GM12878 (cell line): ENCODE data around the gene KIDINS220. TPM values are rescaled to one million over a fixed set of nuclear protein-coding genes. Genes with fewer than 3 reads are reported as not detected.

ENCODE experiments used
- ATAC-seq: fragments of 200-7000 bp; cut with Tn5 transposase; 3 replicates; pipeline ENCODE4 v1.9.1; 2020; ENCODE audit warnings: mild to moderate bottlenecking, moderate library complexity
- BruUV-seq: library from RNA; stranded (reverse); fragments of 400-500 nt; replicated peaks from 2 replicates; lab custom pipeline; 2021; lab: Mats Ljungman, UMichigan
- CTCF ChIA-PET: fragments of 300-600 bp; sonication (Branson Sonifier 250); formaldehyde crosslinking; extraction: SDS; loops from one replicate; lab custom pipeline; 2021; ENCODE audit warnings: inconsistent platforms; lab: Yijun Ruan, JAX
- POLR2A ChIA-PET: fragments of 350-600 bp; formaldehyde crosslinking; extraction: SDS; loops from one replicate; lab custom pipeline; 2021; ENCODE audit warnings: inconsistent platforms; lab: Charles Lee
- RAD21 ChIA-PET: fragments of 300-600 bp; sonication (Branson Sonifier 250); formaldehyde crosslinking; loops from one replicate; lab custom pipeline; 2023; ENCODE audit warnings: antibody characterized with exemption; ENCODE audit not compliant: unreplicated experiment; lab: Charles Lee
- SMC1A ChIA-PET: fragments of 300-600 bp; sonication (Branson Sonifier 250); formaldehyde crosslinking; loops from one replicate; lab custom pipeline; 2023; ENCODE audit not compliant: unreplicated experiment, uncharacterized antibody; lab: Charles Lee
- DNase-seq: peaks from one replicate; pipeline ENCODE4 v3.0.0-alpha.2; 2011; ENCODE audit warnings: low read depth, low spot score
- FAIRE-seq: peaks from 3 replicates; lab custom pipeline; 2011; peaks lifted over from hg19 to GRCh38; lab: Jason Lieb, UNC
- H2AFZ ChIP-seq: 2 replicates; pipeline ENCODE4 v1.6.0; 2011; ENCODE audit warnings: low read depth, low read length, control low read depth; ENCODE audit not compliant: control insufficient read depth
- H3K27ac ChIP-seq: 2 replicates; pipeline ENCODE4 v1.5.1; 2011; ENCODE audit warnings: control low read depth; ENCODE audit not compliant: control insufficient read depth, insufficient read depth
- H3K27me3 ChIP-seq, 2 experiments: replicated peaks in 1 of 2; 2 replicates each; pipeline versions ENCODE4 v1.6.0 to v1.6.1; 2011; ENCODE audit warnings: low read length in 1 of 2; ENCODE audit not compliant: control insufficient read depth in 2 of 2, insufficient read depth in 2 of 2
- H3K36me3 ChIP-seq, 2 experiments: 2 replicates each; pipeline ENCODE4 v1.5.1; 2011; ENCODE audit warnings: low read length in 1 of 2; ENCODE audit not compliant: control insufficient read depth in 2 of 2, insufficient read depth in 2 of 2
- H3K4me1 ChIP-seq: 2 replicates; pipeline ENCODE4 v1.6.1; 2011; ENCODE audit warnings: mild to moderate bottlenecking, low read length, moderate library complexity, mixed read lengths; ENCODE audit not compliant: control insufficient read depth, insufficient read depth
- H3K4me2 ChIP-seq: 2 replicates; pipeline ENCODE4 v1.6.0; 2011; ENCODE audit warnings: control low read depth; ENCODE audit not compliant: control insufficient read depth, insufficient read depth
- H3K4me3 ChIP-seq: fragments of 200-600 bp; sonication (generic); 2 replicates; pipeline ENCODE4 v1.5.1; 2016
- H3K79me2 ChIP-seq: 2 replicates; pipeline ENCODE4 v1.6.0; 2011; ENCODE audit warnings: low read length; ENCODE audit not compliant: control insufficient read depth, insufficient read depth
- H3K9ac ChIP-seq: 2 replicates; pipeline ENCODE4 v1.8.0; 2011; ENCODE audit warnings: low read length, control low read depth, mixed read lengths; ENCODE audit not compliant: control insufficient read depth, insufficient read depth
- H3K9me3 ChIP-seq: replicated peaks from 3 replicates; pipeline ENCODE4 v1.5.1; 2011; ENCODE audit warnings: mild to moderate bottlenecking, low read length; ENCODE audit not compliant: control insufficient read depth, insufficient read depth
- H4K20me1 ChIP-seq: 2 replicates; pipeline ENCODE4 v1.6.0; 2011; ENCODE audit not compliant: control insufficient read depth, insufficient read depth
- FOXM1 ChIP-seq: IDR thresholded peaks from 2 replicates; pipeline ENCODE4 v1.6.1; 2012; ENCODE audit warnings: low read depth, mild to moderate bottlenecking, inconsistent platforms, low read length, moderate library complexity
- LARP7 ChIP-seq: fragments of 450-650 bp; IDR thresholded peaks from 2 replicates; pipeline ENCODE4 v1.6.1; 2017; ENCODE audit warnings: mild to moderate bottlenecking
- SMAD5 ChIP-seq: IDR thresholded peaks from 2 replicates; pipeline ENCODE4 v1.6.1; 2016; ENCODE audit warnings: antibody characterized with exemption, low read depth
- TCF12 ChIP-seq: IDR thresholded peaks from 2 replicates; pipeline ENCODE4 v1.6.1; 2011; ENCODE audit warnings: low read depth, mild to moderate bottlenecking, low read length
- WGBS: methylation state at CpG from one replicate; pipeline ENCODE4 v1.1.6; 2016; ENCODE audit warnings: low lambda C conversion rate; ENCODE audit not compliant: insufficient replicate concordance, insufficient coverage; ENCODE audit errors: missing lambda C conversion rate; 5-methylcytosine and 5-hydroxymethylcytosine counted together
- in situ Hi-C: fragments of 300-500 bp; cut with MboI; formaldehyde crosslinking; loops from 9 replicates; pipeline ENCODE4 v1.14.3; 2018; ENCODE audit warnings: mixed read lengths
- intact Hi-C: fragments of 100-400 bp; cut with micrococcal nuclease; formaldehyde crosslinking; loops from one replicate; pipeline ENCODE4 v1.14.2; 2022; ENCODE audit not compliant: unreplicated experiment
- polyA plus RNA-seq, 11 experiments: library from polyadenylated mRNA; depleted of rRNA in 4 of 11; unstranded in 6 of 11; stranded (reverse) in 5 of 11; fragments of >200 nt; fragmentation: Nextera tagmentation in 4 of 11; fragmentation: Illumina TruSeq in 1 of 11; extraction: Ambion mirVana in 4 of 11; extraction: Trizol in 1 of 11; gene quantifications; 1 replicate in 1 of 11; 2 replicates in 10 of 11; pipeline versions ENCODE4 v1.2.1 to v1.2.3, GENCODE V29; 2011 to 2016; ENCODE audit warnings: inconsistent platforms in 2 of 11, missing spikeins in 2 of 11, low read depth in 1 of 11
- total RNA-seq, 4 experiments: library from RNA; depleted of rRNA in 3 of 4; stranded (reverse); fragments of >200 nt in 3 of 4; fragmentation: Illumina TruSeq in 1 of 4; extraction: Trizol in 1 of 4; gene quantifications; 2 replicates each; pipeline versions ENCODE4 v1.2.1 to v1.2.3, GENCODE V29; 2013 to 2021
- TF ChIP-seq, protein P1 (sequence below): fragments of 450-650 bp; IDR thresholded peaks from 2 replicates; pipeline ENCODE4 v1.6.1; 2018; ENCODE audit warnings: mild to moderate bottlenecking, low read depth, moderate library complexity; ENCODE audit not compliant: partially characterized antibody
- TF ChIP-seq, protein P2 (sequence below): fragments of 450-650 bp; formaldehyde crosslinking; IDR thresholded peaks from 2 replicates; pipeline ENCODE4 v1.4.0; 2020; ENCODE audit warnings: mild to moderate bottlenecking, moderate library complexity

Gene KIDINS220
- total and polyA plus RNA-seq, 10 of the 15 experiments (the other 5 are each of a cell fraction or from before 2014, with no cell fraction given), result 6.0 to 31.2 (median 16.0) TPM

GRCh38 chr2:8721410-8721809, 116.0 kb downstream of the KIDINS220 start:
- no peaks in the 10 kb centered on the region for H4K20me1 ChIP-seq
- ChIA-PET POLR2A (no interaction called here), RAD21 (no interaction called here), CTCF (no interaction called here), SMC1A (no interaction called here)
- TF ChIP-seq, protein P1, sequence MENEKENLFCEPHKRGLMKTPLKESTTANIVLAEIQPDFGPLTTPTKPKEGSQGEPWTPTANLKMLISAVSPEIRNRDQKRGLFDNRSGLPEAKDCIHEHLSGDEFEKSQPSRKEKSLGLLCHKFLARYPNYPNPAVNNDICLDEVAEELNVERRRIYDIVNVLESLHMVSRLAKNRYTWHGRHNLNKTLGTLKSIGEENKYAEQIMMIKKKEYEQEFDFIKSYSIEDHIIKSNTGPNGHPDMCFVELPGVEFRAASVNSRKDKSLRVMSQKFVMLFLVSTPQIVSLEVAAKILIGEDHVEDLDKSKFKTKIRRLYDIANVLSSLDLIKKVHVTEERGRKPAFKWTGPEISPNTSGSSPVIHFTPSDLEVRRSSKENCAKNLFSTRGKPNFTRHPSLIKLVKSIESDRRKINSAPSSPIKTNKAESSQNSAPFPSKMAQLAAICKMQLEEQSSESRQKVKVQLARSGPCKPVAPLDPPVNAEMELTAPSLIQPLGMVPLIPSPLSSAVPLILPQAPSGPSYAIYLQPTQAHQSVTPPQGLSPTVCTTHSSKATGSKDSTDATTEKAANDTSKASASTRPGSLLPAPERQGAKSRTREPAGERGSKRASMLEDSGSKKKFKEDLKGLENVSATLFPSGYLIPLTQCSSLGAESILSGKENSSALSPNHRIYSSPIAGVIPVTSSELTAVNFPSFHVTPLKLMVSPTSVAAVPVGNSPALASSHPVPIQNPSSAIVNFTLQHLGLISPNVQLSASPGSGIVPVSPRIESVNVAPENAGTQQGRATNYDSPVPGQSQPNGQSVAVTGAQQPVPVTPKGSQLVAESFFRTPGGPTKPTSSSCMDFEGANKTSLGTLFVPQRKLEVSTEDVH, result no peak
- TF ChIP-seq TCF12 (no peak), SMAD5 (no peak), FOXM1 (no peak), LARP7 (no peak)
- TF ChIP-seq, protein P2, sequence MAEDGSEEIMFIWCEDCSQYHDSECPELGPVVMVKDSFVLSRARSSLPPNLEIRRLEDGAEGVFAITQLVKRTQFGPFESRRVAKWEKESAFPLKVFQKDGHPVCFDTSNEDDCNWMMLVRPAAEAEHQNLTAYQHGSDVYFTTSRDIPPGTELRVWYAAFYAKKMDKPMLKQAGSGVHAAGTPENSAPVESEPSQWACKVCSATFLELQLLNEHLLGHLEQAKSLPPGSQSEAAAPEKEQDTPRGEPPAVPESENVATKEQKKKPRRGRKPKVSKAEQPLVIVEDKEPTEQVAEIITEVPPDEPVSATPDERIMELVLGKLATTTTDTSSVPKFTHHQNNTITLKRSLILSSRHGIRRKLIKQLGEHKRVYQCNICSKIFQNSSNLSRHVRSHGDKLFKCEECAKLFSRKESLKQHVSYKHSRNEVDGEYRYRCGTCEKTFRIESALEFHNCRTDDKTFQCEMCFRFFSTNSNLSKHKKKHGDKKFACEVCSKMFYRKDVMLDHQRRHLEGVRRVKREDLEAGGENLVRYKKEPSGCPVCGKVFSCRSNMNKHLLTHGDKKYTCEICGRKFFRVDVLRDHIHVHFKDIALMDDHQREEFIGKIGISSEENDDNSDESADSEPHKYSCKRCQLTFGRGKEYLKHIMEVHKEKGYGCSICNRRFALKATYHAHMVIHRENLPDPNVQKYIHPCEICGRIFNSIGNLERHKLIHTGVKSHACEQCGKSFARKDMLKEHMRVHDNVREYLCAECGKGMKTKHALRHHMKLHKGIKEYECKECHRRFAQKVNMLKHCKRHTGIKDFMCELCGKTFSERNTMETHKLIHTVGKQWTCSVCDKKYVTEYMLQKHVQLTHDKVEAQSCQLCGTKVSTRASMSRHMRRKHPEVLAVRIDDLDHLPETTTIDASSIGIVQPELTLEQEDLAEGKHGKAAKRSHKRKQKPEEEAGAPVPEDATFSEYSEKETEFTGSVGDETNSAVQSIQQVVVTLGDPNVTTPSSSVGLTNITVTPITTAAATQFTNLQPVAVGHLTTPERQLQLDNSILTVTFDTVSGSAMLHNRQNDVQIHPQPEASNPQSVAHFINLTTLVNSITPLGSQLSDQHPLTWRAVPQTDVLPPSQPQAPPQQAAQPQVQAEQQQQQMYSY (CRISPR knock-in tag), result no peak
- H3K4me2 ChIP-seq, result no peak overlapping the region
- no peaks in the 10 kb centered on the region for H3K4me1 ChIP-seq
- H3K27me3 ChIP-seq, result no peaks in the 10 kb centered on the region
- no peaks in the 10 kb centered on the region for H3K79me2 ChIP-seq
- no peak for ATAC-seq
- no peak overlapping the region for H3K4me3 ChIP-seq
- intact Hi-C loops, result no loop called here
- no peaks in the 10 kb centered on the region; the same call in 2 of the 3 replicates for H3K9me3 ChIP-seq
- in situ Hi-C loops, result no loop called here
- no peak for DNase-seq
- no peak for FAIRE-seq
- no peak overlapping the region for H2AFZ ChIP-seq
- BruUV-seq, result no TSS peak
- no peaks in the 10 kb centered on the region for H3K36me3 ChIP-seq
- H3K27ac ChIP-seq, result no peak overlapping the region
- 100% methylated on average over 3 of the region's 3 CpGs for WGBS
- no peak overlapping the region for H3K9ac ChIP-seq
